HG03097 (cell line): ENCODE results near the gene ARAP1.
"Not testable (repeated sequence)": the region's sequence is repeated elsewhere in the genome, so short reads cannot be mapped to it uniquely, and the experiment has no call there.

Experiments used
- ATAC-seq: cut with Tn5 transposase; IDR thresholded peaks from one replicate; pipeline ENCODE4 v1.9.1; 2021; ENCODE audit not compliant: unreplicated experiment, low FRiP score

ARAP1 gene

GRCh38 chr11:72752088-72752914 lies at the start of gene ARAP1:
ARAP1 (minus strand) TSS chr11:72752408; CDS start chr11:72727128, 25,280 bp downstream.
- peak; percentile 51 for ATAC-seq

- ATAC-seq = no peak
These were observed 47.2 kb upstream of the ARAP1 start for GRCh38 chr11:72799441-72799840.

- no peak for ATAC-seq
These were observed 46.2 kb upstream of the ARAP1 start for GRCh38 chr11:72798361-72798760.

DNA sequence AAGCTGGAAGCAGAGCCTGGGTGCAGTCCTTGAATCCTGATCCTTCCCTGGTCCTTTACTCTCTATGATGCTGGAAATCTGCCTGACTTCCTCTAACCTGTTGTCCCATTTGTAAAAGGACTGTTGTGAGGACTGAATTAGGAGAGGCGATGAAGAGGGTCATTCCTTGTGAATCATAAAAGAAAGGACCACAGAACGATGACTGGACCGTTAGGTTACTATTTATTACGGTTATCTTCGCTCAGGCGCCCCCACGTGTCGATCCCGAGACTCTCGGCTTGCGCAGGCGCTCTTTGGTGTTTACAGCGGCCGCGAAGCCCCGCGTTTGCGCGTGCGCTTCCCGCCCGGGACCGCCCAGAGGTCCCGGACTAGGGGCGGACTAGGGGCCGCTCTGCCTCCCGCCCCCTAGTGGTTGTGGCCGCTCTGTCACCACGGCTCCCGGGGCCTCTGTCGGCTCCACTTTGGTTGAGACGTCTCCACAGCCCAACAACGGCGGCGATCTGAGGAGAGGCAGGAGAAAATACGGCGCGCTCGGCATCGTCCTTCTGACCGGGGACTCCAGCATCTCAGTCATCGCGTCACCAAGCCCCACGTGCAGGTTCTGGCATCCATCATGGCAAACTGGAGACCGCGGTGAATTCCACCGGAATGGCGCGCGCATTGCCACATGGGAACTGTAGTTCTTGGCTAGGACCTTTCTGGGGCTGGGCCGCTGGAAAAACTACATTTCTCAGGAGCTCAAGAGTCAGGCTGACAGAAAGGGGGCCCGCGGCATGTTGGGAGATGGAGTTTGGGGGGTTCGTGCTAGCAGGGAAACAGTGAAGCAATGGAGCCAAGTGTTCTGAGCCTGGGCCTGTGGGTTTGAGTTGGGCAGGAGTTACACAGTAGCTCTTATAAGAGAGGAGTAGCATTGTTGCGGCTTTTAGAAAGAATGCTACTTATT lies 41.5 kb upstream of the ARAP1 start, which contains the start of gene STARD10:
Gene STARD10 (minus strand): TSS at position 623 of the 943 bp plus-strand sequence. CDS start 12,866 bp downstream, outside the sequence.
- peak; percentile 90 for ATAC-seq

DNA sequence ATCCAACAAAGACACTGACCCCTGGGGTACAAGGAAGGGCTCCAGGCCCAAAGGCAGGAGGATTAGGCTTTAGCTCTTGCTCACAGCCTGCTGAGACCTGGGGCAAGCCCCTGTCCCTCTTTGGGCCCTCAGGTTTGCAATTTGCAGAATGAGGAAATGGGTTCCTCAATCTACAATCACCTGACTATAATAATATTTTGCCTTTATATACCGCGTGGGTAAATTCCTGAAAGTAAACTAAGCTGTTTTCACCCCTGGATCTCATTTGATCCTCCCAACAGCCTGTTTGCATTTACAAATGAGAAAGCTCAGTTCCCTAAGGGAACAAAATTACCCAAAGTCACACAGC lies 40.8 kb upstream of the ARAP1 start:
- ATAC-seq = peak; percentile 1

GRCh38 chr11:72792437-72793021 lies 40.3 kb upstream of the ARAP1 start:
- no peak for ATAC-seq

GRCh38 chr11:72791228-72791627 lies 39.0 kb upstream of the ARAP1 start:
- ATAC-seq = not testable (repeated sequence)

GRCh38 chr11:72789493-72790131 lies 37.4 kb upstream of the ARAP1 start:
- no peak for ATAC-seq

DNA sequence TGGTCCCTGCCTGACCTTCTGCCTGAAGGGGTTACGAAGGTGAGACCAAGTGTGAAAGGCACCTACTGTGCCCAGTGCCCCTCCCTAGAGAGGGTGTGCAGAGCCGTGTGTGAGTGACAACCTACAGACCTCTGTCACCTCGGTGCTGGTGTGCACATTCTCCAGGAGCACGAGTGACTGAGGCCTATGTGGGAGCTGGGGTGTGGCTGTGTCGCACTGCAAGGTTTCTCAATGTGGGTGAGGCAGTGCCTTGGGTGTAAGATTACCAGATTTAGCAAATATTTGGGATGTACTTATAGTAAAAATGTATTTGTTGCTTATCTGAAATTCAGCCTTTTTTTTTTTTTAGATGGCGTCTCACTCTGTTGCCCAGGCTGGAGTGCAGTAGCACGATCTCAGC lies 36.0 kb upstream of the ARAP1 start:
- no peak for ATAC-seq

- no peak for ATAC-seq
These were observed 35.3 kb upstream of the ARAP1 start for GRCh38 chr11:72787216-72788104.

DNA sequence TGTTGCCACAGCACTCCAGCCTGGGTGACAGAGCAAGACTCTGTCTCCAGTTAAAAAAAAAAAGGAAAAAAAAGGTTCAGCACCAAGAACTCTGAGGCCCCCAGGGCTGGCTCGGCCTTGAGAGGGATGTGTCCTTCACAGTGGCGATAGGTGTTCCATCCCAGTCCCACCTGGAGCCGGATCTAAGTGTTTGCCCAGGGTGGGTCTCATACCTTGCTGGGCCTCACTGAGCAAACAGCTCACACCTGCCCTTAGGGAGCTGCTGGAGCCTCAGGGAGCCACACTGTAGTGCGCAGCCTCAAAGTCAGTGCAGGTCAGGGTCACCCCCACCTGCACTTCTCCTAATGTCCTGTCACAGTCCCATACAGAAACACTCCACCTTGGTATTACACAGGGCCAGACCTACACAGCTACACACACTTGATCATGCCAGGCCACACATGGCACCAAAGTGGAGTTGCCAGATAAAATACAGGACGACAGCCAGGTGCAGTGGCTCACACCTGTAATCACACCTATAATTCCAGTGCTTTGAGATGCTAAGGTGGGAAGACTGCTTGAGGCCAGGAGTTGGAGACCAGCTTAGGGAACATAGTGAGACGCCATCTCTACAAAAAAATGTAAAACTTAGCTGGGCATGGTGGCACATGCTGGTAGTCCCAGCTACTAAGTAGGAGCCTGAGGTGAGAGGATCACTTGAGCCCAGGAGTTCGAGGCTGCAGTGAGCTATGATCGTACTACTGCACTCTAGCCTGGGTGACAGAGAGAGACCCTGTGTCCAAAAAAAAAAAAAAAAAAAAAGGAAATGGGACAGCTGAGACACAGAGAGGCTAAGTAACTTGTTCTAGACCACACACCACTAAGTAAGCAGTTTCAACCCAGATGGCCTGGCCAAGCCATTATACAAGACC lies 34.4 kb upstream of the ARAP1 start:
- ATAC-seq = no peak

DNA sequence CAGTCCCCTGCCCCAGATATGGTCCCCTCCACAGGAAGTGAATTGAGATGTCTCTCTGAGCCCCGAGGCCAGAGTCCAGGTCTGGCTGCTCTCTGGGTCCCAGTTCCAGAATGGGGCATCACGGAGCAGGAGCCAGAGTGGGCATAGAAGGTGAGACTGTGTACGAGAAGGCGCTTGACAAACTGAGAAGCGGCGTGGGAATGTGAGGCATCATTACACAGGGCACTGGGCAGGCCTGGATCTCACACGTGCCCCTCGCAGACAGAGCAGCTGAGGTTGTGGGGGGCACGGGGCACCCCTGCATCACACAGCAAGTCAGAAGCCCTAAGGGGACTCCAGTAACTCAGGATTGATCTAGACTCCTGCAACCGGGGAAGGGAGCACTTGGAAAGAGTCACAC lies 32.5 kb upstream of the ARAP1 start:
- no peak for ATAC-seq

DNA sequence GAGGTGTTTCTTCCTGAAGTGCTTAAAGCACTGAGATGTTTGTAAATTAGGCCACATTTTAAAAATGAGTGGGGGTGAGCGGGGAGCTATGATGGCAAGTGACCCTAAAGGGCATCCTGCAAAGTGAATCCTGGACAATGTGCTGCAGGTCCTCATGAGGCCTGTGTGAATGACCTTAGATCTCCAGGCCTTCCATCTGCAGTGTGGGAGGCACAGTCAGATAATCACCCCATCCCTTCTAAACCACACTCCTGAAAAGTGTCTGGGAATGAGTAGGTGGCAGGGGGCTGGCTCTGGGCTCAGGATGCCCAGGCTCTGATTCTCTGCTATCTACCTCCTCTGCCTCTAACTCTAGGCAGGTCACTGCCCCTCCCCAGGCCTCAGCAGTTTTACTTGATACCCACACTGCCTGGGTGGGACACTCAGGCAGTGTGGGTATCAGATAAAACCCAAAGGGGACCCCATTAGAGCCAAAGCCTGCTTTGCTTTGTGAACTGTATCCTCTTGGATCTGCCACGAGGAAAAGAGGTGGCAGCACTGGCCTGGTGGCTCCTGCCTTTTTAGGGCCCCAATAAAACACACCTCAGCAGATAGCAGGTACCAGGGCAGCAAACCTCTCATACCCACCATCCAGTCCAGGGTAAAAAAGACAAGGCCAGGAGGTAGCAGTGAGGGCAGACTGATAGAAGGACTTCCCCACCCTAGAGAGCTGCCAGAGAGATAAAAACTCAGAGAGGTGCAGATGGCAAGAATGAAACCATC lies 31.1 kb upstream of the ARAP1 start:
- no peak for ATAC-seq

GRCh38 chr11:72782081-72782920 lies 30.1 kb upstream of the ARAP1 start:
- ATAC-seq = no peak

GRCh38 chr11:72781313-72782080 lies 29.3 kb upstream of the ARAP1 start:
- ATAC-seq = no peak

GRCh38 chr11:72781063-72781312 lies 28.8 kb upstream of the ARAP1 start:
- ATAC-seq = no peak
